H9 (cell line): ENCODE measurements around the gene OR5AS1. TPM values are rescaled to one million over a fixed set of nuclear protein-coding genes. Genes with fewer than 3 reads are reported as not detected.

ENCODE experiments used
- DNase-seq: peaks from one replicate; pipeline ENCODE4 v3.0.0-alpha.2; 2017
- H2AFZ ChIP-seq: one replicate; pipeline ENCODE4 v1.6.1; 2013; ENCODE audit warnings: mild to moderate bottlenecking, low read length, control low read depth, moderate library complexity
- H2AK5ac ChIP-seq: 2 replicates; pipeline ENCODE4 v1.6.1; 2013; ENCODE audit warnings: low read length, control low read depth, mixed read lengths; ENCODE audit not compliant: insufficient read length
- H2BK120ac ChIP-seq: one replicate; pipeline ENCODE4 v1.6.1; 2013; ENCODE audit warnings: low read depth, mild to moderate bottlenecking, low read length, control low read depth, inconsistent platforms; ENCODE audit not compliant: poor library complexity, severe bottlenecking
- H2BK12ac ChIP-seq: 2 replicates; pipeline ENCODE4 v1.6.1; 2013; ENCODE audit warnings: low read length, control low read depth, mixed read lengths, low read depth; ENCODE audit not compliant: insufficient read length
- H2BK15ac ChIP-seq: 2 replicates; pipeline ENCODE4 v1.6.1; 2013; ENCODE audit warnings: low read depth, low read length, control low read depth
- H2BK20ac ChIP-seq: one replicate; pipeline ENCODE4 v1.6.1; 2013; ENCODE audit warnings: low read depth, mild to moderate bottlenecking, low read length, control low read depth, inconsistent platforms; ENCODE audit not compliant: poor library complexity, severe bottlenecking
- H2BK5ac ChIP-seq: 2 replicates; pipeline ENCODE4 v1.6.1; 2013; ENCODE audit warnings: low read length, control low read depth, mixed read lengths; ENCODE audit not compliant: insufficient read length
- H3K14ac ChIP-seq: 2 replicates; pipeline ENCODE4 v1.6.1; 2013; ENCODE audit warnings: low read length, control low read depth; ENCODE audit not compliant: insufficient read depth
- H3K18ac ChIP-seq: 2 replicates; pipeline ENCODE4 v1.6.1; 2013; ENCODE audit warnings: low read depth, mild to moderate bottlenecking, mixed read lengths, low read length, control low read depth; ENCODE audit not compliant: insufficient read length
- H3K23ac ChIP-seq: 2 replicates; pipeline ENCODE4 v1.6.1; 2013; ENCODE audit warnings: low read length, control low read depth, mixed read lengths, low read depth; ENCODE audit not compliant: insufficient read length
- H3K23me2 ChIP-seq: 2 replicates; pipeline ENCODE4 v1.6.1; 2013; ENCODE audit warnings: low read depth, mild to moderate bottlenecking, mixed read lengths, low read length, control low read depth; ENCODE audit not compliant: insufficient read length, poor library complexity, severe bottlenecking
- H3K27ac ChIP-seq: 2 replicates; pipeline ENCODE4 v1.5.1; 2013; ENCODE audit warnings: low read length, control low read depth, mixed read lengths, low read depth; ENCODE audit not compliant: insufficient read length
- H3K27me3 ChIP-seq: 2 replicates; pipeline ENCODE4 v1.6.1; 2013; ENCODE audit warnings: low read length, control low read depth, inconsistent platforms; ENCODE audit not compliant: insufficient read depth
- H3K4ac ChIP-seq: 2 replicates; pipeline ENCODE4 v1.6.1; 2013; ENCODE audit warnings: low read depth, mild to moderate bottlenecking, control low read depth, inconsistent platforms, low read length, moderate library complexity
- H3K4me1 ChIP-seq: 2 replicates; pipeline ENCODE4 v1.6.1; 2013; ENCODE audit warnings: low read length, control low read depth, inconsistent platforms; ENCODE audit not compliant: insufficient read depth
- H3K4me2 ChIP-seq: 2 replicates; pipeline ENCODE4 v1.6.1; 2013; ENCODE audit warnings: low read length, control low read depth, mixed read lengths; ENCODE audit not compliant: insufficient read length, insufficient read depth
- H3K56ac ChIP-seq: 2 replicates; pipeline ENCODE4 v1.6.1; 2013; ENCODE audit warnings: low read depth, mild to moderate bottlenecking, mixed read lengths, low read length, control low read depth; ENCODE audit not compliant: insufficient read length
- H3K79me1 ChIP-seq: 2 replicates; pipeline ENCODE4 v1.6.1; 2013; ENCODE audit warnings: low read depth, mild to moderate bottlenecking, moderate library complexity, low read length, control low read depth, inconsistent platforms; ENCODE audit not compliant: insufficient read depth, poor library complexity, severe bottlenecking
- H3K79me2 ChIP-seq: 2 replicates; pipeline ENCODE4 v1.6.1; 2013; ENCODE audit warnings: low read length, control low read depth, inconsistent platforms; ENCODE audit not compliant: insufficient read depth
- H3K9ac ChIP-seq: 2 replicates; pipeline ENCODE4 v1.6.1; 2013; ENCODE audit warnings: low read length, control low read depth, mixed read lengths; ENCODE audit not compliant: insufficient read length; ENCODE audit errors: extremely low read depth
- H3K9me3 ChIP-seq: one replicate; pipeline ENCODE4 v1.6.1; 2013; ENCODE audit warnings: low read depth, low read length, inconsistent platforms; ENCODE audit not compliant: control insufficient read depth
- H3T11ph ChIP-seq: one replicate; pipeline ENCODE4 v1.6.1; 2013; ENCODE audit warnings: mild to moderate bottlenecking, low read length, control low read depth, inconsistent platforms
- H4K20me1 ChIP-seq: one replicate; pipeline ENCODE4 v1.6.1; 2013; ENCODE audit not compliant: control insufficient read depth, insufficient read length, insufficient read depth
- H4K5ac ChIP-seq: 2 replicates; pipeline ENCODE4 v1.6.1; 2013; ENCODE audit warnings: low read depth, mild to moderate bottlenecking, mixed read lengths, low read length, control low read depth; ENCODE audit not compliant: insufficient read length
- H4K8ac ChIP-seq: replicated peaks from 2 replicates; pipeline ENCODE4 v1.6.1; 2013; ENCODE audit warnings: low read length, control low read depth, mixed read lengths, low read depth; ENCODE audit not compliant: insufficient read length
- H4K91ac ChIP-seq: 2 replicates; pipeline ENCODE4 v1.6.1; 2013; ENCODE audit warnings: low read depth, mild to moderate bottlenecking, moderate library complexity, mixed read lengths, low read length, control low read depth; ENCODE audit not compliant: insufficient read length
- H3K27ac Mint-ChIP-seq, 3 experiments: 2 replicates in 2 of 3; 3 replicates in 1 of 3; pipeline ENCODE4 v1.8.0; 2020 to 2021; ENCODE audit warnings: mixed read lengths in 3 of 3, mild to moderate bottlenecking in 1 of 3, moderate library complexity in 1 of 3
- H3K27me3 Mint-ChIP-seq: 2 replicates; pipeline ENCODE4 v1.8.0; 2021; ENCODE audit warnings: low read depth, mild to moderate bottlenecking, moderate library complexity, mixed read lengths
- H3K36me3 Mint-ChIP-seq, 3 experiments: 2 replicates in 2 of 3; 3 replicates in 1 of 3; pipeline ENCODE4 v1.8.0; 2020 to 2021; ENCODE audit warnings: low read depth in 3 of 3, mixed read lengths in 3 of 3; ENCODE audit not compliant: insufficient read depth in 1 of 3
- H3K4me1 Mint-ChIP-seq, 2 experiments: 2 replicates each; pipeline ENCODE4 v1.8.0; 2020; ENCODE audit warnings: mixed read lengths in 2 of 2
- H3K4me3 Mint-ChIP-seq, 2 experiments: 2 replicates in 1 of 2; 3 replicates in 1 of 2; pipeline ENCODE4 v1.8.0; 2020 to 2021; ENCODE audit warnings: mild to moderate bottlenecking in 2 of 2, mixed read lengths in 2 of 2, moderate library complexity in 1 of 2
- H3K9me3 Mint-ChIP-seq, 2 experiments: 2 replicates in 1 of 2; 3 replicates in 1 of 2; pipeline ENCODE4 v1.8.0; 2020; ENCODE audit warnings: mild to moderate bottlenecking in 2 of 2, mixed read lengths in 2 of 2, moderate library complexity in 1 of 2
- CTCF ChIP-seq: fragments of 200-600 bp; sonication (generic); conservative IDR thresholded peaks from 3 replicates; pipeline ENCODE4 v1.8.0; 2021; ENCODE audit warnings: antibody characterized with exemption, mild to moderate bottlenecking
- WGBS: extraction: QIAGEN DNeasy Blood & Tissue Kit; methylation state at CpG from one replicate; pipeline ENCODE4 v1.1.7; 2013; ENCODE audit warnings: missing lambda C conversion rate, low lambda C conversion rate, mixed read lengths; ENCODE audit not compliant: insufficient read length; ENCODE audit errors: extremely low coverage; 5-methylcytosine and 5-hydroxymethylcytosine counted together
- total RNA-seq: library from RNA; stranded (reverse); gene quantifications from 2 replicates; pipeline ENCODE4 v1.2.1, GENCODE V29; 2021

Gene OR5AS1
- total RNA-seq, 1 experiment from 2014 or later = not detected

- H3T11ph ChIP-seq = no peak overlapping the region
- no peaks in the 10 kb centered on the region; a peak in 1 of 7 replicates for H3K36me3 Mint-ChIP-seq
- H3K27ac ChIP-seq = no peak overlapping the region
- no CpG with 5 or more reads among the region's 4 CpGs for WGBS
- peaks cover 0 to 13% of the 10 kb centered on the region in 2 experiments; a peak in 3 of 5 replicates for H3K9me3 Mint-ChIP-seq
- H3K27me3 ChIP-seq = no peaks in the 10 kb centered on the region
- no peak overlapping the region for H2BK5ac ChIP-seq
- H4K8ac ChIP-seq = no peak overlapping the region
- no peak overlapping the region for H3K4me3 Mint-ChIP-seq
- H3K14ac ChIP-seq = no peak overlapping the region
- no peaks in the 10 kb centered on the region for H3K4me1 Mint-ChIP-seq
- no peaks in the 10 kb centered on the region for H3K23me2 ChIP-seq
- no peak overlapping the region for H3K23ac ChIP-seq
- no peak overlapping the region for H2AFZ ChIP-seq
- no peak overlapping the region for H4K5ac ChIP-seq
- H2BK12ac ChIP-seq = no peak overlapping the region
- H2BK15ac ChIP-seq = no peak overlapping the region
- H4K20me1 ChIP-seq = no peaks in the 10 kb centered on the region
- H3K79me1 ChIP-seq = no peaks in the 10 kb centered on the region
- no peak overlapping the region for H2AK5ac ChIP-seq
- H3K79me2 ChIP-seq = no peaks in the 10 kb centered on the region
- DNase-seq = no peak
- no peaks in the 10 kb centered on the region for H3K9me3 ChIP-seq
- H2BK120ac ChIP-seq = no peak overlapping the region
- no peak overlapping the region for H3K27ac Mint-ChIP-seq
- no peak overlapping the region for H3K56ac ChIP-seq
- no peak overlapping the region for H3K4me2 ChIP-seq
- no peaks in the 10 kb centered on the region for H3K27me3 Mint-ChIP-seq
- H3K4ac ChIP-seq = no peak overlapping the region
- H3K9ac ChIP-seq = no peak overlapping the region
- no peaks in the 10 kb centered on the region for H3K4me1 ChIP-seq
- no peak overlapping the region for H3K18ac ChIP-seq
- TF ChIP-seq CTCF = no peak
- H4K91ac ChIP-seq = no peak overlapping the region
- H2BK20ac ChIP-seq = no peak overlapping the region
Observed at GRCh38 chr11:56048480-56048879, 21.0 kb downstream of the OR5AS1 start.
